Omental fat pad (tissue), 4 donors: ENCODE measurements around the gene COMTD1. TPM values are rescaled to one million over a fixed set of nuclear protein-coding genes. Genes with fewer than 3 reads are reported as not detected.
A peak's percentile ranks its signal among the peaks of the same experiment; 100 is the strongest.

Source experiments
- ATAC-seq: fragments of 150-250 bp; one replicate; pipeline ENCODE4 v1.9.1; 2016; ENCODE audit warnings: mild to moderate bottlenecking, moderate library complexity; ENCODE audit not compliant: low FRiP score
- DNase-seq: peaks from one replicate; pipeline ENCODE4 v3.0.0-alpha.2; 2019; ENCODE audit warnings: low spot score
- total RNA-seq, 4 donors: library from RNA; depleted of rRNA; stranded (reverse); fragments of >200 nt; gene quantifications; one replicate each; pipeline ENCODE4 v1.1.0, GENCODE V29; 2016
- TF ChIP-seq, protein P1 (sequence below), 3 donors: fragments of 450-650 bp; IDR thresholded peaks; one replicate each; pipeline ENCODE4 v1.5.1; 2016 to 2017; ENCODE audit warnings: antibody characterized with exemption in 3 of 3, mild to moderate bottlenecking in 3 of 3, moderate library complexity in 2 of 3

COMTD1 gene
- 10 to 100 TPM; 16.1 to 30.6 (median 24.3) TPM for total RNA-seq

DNA sequence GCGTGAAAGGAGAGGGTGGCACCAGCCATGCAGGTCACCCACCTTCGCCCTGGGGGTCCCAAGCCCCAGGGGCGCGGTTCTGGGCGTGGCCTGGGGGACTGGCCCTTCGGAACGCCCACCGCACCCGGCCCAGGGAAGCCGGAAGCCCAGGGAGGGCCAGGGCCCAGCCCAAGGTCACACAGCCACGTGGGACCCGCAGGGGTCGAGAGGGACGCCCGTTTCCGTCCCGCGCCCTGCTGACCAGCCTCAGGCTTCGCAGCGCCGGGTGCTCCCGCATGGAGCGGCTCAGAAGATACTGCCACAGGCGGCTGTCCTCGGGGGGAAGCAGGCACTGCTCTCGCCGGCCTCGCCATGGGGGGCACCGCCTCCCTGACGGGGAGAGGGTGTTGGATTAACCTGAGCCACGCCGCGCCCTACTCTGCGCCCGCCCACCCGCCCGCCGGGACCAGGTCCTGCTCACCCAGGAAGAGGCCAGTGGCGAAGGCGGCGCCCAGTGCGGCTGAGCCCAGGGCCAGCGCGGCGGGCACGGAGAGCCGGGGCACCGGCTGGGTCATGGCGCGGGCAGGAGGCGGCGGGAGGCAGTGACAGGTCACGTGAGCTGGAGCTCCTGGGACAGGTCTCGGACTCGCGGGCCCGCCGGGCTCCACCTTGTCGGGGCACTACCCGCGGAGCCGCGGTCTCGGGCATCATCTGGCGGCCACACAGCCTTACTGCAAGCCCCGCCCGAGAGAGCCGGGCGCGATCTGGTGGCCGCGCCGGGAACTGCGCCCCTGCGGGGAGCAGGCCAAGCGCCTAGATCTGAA is at the start of gene COMTD1:
Gene COMTD1 (minus strand): TSS at position 583 of the 803 bp plus-strand sequence. CDS start 29 bp downstream, at position 554.
- TF ChIP-seq, protein P1, sequence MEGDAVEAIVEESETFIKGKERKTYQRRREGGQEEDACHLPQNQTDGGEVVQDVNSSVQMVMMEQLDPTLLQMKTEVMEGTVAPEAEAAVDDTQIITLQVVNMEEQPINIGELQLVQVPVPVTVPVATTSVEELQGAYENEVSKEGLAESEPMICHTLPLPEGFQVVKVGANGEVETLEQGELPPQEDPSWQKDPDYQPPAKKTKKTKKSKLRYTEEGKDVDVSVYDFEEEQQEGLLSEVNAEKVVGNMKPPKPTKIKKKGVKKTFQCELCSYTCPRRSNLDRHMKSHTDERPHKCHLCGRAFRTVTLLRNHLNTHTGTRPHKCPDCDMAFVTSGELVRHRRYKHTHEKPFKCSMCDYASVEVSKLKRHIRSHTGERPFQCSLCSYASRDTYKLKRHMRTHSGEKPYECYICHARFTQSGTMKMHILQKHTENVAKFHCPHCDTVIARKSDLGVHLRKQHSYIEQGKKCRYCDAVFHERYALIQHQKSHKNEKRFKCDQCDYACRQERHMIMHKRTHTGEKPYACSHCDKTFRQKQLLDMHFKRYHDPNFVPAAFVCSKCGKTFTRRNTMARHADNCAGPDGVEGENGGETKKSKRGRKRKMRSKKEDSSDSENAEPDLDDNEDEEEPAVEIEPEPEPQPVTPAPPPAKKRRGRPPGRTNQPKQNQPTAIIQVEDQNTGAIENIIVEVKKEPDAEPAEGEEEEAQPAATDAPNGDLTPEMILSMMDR (IDR thresholded peaks at IDR 0.05) = peak in 2 of 3 donors; percentile 100
- peak; percentile 60 for DNase-seq
- ATAC-seq = peak; percentile 82

DNA sequence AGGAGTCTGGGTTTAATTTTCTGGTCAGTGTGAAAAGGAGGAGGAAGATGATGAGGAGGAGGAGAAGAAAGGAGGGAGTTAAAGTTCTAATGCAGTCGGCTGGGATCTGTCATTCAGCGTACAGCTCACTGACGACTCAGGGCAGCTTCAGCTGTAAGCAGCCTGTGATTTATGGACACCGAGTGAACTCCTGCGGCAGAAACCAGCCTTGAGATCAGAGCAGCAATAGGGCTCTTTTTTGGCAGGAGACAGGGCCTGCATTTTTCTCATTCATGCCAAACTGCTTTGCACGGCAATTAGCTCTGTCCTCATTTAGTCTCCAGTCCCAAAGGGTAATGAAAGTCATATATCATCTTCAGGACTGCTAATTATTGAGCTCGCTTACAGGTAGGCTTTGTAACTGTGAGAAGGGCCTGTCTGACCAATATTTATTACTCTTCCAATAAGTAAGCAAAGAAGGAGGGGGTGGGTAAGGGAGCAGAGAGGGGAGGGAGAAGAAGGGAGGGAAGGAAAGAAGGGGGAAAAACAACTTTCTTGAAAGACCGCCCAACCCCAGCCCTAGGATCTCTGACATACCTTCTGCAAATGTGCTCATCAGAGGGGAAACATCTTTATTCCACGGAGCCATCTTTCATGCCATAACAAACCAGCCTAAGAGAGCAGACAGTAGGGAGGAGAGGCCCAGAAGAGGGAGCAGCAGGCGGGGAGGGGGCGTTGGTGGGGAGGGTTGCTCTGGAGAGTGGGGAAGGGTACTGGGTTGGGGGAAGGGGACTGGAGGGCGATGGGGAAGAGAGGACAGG is 48.1 kb upstream of the COMTD1 start:
- peak; percentile 85 for ATAC-seq
- TF ChIP-seq, protein P1 (IDR thresholded peaks at IDR 0.05) = no peak
- DNase-seq = no peak

DNA sequence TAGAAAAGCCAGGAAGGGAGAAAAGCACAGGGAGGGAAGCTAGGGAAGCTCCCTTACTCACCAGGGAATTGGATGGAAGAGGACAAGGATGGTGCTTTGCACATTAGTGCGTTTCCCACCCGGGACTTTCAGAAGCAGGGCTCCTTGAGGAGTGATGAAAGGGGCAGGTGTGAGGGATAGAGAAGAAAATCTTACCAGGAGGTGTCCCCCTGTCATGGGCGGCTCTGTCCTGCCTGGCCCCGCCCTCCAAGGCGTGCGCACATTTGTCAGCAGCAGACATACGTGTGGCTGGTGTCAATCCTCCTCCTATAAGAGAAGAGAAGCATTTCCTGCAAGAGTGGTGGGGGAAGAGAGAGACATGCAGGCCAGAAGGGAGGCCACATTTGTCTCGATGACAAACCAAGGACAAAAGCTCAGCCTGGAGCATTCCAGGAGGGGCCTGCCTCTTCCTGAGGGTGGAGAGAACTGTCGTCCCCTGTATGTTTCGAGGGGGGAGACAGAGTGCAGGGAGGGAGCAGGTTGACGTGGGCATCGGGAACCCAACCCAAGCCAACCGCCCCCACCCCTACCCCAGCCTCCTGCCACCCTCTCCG is 47.4 kb upstream of the COMTD1 start:
- TF ChIP-seq, protein P1 (IDR thresholded peaks at IDR 0.05) = no peak
- no peak for DNase-seq
- ATAC-seq = peak; percentile 16

DNA sequence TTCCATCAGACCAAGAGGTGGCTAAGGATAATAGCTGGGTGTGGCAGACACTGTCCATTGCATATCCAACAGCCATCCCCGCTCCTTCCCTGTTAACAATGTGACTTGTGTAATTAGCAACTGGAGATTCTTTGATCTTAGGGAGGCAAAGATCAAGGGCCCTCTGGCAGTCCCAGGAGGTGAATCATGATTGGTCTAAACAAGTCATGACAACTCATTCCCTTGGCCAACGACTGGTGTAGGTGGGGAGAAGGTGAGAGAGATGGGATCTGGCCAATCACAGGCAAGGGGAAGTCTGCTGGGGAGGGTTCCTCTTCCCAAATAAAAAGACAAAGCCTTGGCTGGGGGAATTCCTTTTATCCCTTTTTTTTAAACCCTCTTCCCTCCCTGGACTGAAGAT is 46.2 kb upstream of the COMTD1 start:
- ATAC-seq (no peak), DNase-seq (no peak)
- TF ChIP-seq, protein P1 (IDR thresholded peaks at IDR 0.05) = no peak

DNA sequence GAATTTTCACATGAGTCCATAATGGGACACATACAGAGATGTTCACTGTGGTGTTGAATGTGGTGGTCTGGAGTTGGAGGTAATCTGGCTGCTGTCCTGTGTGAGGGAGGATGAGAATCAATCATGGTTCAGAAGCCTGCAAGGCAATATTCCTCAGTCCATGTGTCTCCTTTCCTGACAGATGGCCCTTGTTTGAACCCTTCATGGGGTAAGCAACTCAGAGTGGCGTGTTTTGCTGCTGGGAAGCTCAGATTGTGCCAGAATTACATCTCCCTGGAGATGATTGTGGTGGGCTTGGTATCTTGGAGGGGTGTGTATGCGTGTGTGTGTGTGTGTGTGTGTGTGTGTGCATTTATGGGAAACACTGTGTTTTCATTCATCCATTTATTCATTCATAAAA is 44.5 kb upstream of the COMTD1 start:
- ATAC-seq (no peak), DNase-seq (no peak)
- TF ChIP-seq, protein P1 (IDR thresholded peaks at IDR 0.05) = no peak

DNA sequence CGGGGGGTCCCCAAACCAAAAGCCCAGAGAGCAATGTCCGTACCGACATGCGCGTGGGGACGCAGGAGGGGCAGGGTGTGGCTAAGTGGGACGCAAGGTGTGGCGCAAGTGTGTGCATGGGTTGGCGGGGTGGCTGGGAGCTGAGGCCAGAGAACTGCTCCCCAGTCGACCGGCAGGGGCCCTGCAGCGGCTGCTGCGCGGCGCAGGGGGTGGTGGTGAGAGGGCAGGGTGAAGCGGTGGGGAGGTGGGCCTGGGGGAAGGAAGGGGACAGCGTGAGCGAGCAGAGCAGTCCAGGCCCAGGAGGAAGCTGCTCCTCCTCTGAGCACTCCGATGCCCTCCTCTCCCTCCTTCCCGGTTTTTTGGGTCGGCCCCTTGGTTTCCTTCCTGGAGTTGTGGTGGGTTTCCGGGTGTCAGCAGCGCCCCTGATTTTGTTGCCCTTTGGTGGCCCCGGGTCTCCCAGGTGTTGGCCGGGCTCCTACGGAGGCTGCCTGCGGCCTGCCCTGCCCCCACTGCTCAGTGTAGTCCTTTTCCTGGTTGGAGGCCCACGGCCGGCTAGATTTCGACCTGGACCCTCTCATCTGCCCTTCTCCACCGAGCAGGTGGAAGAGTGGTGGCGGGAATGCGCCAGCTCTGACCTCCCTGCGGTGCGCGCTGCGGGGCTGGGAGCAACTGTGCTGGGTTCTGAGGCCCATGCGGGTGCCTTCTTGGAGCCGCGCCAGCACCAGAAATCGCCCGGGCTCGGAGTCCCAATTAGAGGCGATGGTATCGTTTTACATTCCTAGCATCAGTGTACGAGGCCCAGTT is 40.5 kb upstream of the COMTD1 start:
- ATAC-seq = no peak
- TF ChIP-seq, protein P1 (IDR thresholded peaks at IDR 0.05) = no peak
- no peak for DNase-seq
